Measurements from ENCODE around the gene LRRC58.

Gene LRRC58

GRCh38 chr3:120276767-120277166 is 72.4 kb downstream of the LRRC58 start:
- no peak for ATAC-seq
- DNase-seq: no peak

DNA sequence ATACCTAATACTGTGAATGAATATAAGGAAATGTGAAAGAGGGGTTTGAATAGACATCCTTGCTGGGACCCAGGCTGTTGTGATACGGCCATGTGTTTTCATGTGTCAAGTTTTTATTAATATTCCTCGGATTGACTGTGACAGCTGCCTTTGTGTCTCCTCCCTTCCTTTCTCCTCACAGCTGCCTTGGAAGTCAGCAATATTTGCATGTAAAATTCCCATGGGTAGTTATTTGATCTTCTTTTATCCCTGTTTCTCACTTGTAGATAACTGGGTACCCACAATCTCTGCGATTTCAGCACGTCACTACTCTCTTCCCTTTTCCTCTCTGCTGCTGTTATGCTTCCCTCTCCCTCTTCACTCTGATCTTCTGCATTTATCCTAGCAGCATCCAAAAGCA is 73.5 kb downstream of the LRRC58 start:
- DNase-seq (no peak), ATAC-seq (no peak)

GRCh38 chr3:120274739-120275167 is 74.4 kb downstream of the LRRC58 start:
- DNase-seq: no peak
- no peak for ATAC-seq

All from stimulated activated naive CD8-positive, alpha-beta T cell treated with anti-CD3 and anti-CD28 coated beads, Interleukin-15, Interleukin-2, amounts not matched to agents 100 U/mL and 50 U/mL, for 24 hours (primary cell).